ENCODE data around the gene PLCH2.

PLCH2 gene, protein sequence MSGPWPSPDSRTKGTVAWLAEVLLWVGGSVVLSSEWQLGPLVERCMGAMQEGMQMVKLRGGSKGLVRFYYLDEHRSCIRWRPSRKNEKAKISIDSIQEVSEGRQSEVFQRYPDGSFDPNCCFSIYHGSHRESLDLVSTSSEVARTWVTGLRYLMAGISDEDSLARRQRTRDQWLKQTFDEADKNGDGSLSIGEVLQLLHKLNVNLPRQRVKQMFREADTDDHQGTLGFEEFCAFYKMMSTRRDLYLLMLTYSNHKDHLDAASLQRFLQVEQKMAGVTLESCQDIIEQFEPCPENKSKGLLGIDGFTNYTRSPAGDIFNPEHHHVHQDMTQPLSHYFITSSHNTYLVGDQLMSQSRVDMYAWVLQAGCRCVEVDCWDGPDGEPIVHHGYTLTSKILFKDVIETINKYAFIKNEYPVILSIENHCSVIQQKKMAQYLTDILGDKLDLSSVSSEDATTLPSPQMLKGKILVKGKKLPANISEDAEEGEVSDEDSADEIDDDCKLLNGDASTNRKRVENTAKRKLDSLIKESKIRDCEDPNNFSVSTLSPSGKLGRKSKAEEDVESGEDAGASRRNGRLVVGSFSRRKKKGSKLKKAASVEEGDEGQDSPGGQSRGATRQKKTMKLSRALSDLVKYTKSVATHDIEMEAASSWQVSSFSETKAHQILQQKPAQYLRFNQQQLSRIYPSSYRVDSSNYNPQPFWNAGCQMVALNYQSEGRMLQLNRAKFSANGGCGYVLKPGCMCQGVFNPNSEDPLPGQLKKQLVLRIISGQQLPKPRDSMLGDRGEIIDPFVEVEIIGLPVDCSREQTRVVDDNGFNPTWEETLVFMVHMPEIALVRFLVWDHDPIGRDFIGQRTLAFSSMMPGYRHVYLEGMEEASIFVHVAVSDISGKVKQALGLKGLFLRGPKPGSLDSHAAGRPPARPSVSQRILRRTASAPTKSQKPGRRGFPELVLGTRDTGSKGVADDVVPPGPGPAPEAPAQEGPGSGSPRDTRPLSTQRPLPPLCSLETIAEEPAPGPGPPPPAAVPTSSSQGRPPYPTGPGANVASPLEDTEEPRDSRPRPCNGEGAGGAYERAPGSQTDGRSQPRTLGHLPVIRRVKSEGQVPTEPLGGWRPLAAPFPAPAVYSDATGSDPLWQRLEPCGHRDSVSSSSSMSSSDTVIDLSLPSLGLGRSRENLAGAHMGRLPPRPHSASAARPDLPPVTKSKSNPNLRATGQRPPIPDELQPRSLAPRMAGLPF (N-terminal part only)

DNA sequence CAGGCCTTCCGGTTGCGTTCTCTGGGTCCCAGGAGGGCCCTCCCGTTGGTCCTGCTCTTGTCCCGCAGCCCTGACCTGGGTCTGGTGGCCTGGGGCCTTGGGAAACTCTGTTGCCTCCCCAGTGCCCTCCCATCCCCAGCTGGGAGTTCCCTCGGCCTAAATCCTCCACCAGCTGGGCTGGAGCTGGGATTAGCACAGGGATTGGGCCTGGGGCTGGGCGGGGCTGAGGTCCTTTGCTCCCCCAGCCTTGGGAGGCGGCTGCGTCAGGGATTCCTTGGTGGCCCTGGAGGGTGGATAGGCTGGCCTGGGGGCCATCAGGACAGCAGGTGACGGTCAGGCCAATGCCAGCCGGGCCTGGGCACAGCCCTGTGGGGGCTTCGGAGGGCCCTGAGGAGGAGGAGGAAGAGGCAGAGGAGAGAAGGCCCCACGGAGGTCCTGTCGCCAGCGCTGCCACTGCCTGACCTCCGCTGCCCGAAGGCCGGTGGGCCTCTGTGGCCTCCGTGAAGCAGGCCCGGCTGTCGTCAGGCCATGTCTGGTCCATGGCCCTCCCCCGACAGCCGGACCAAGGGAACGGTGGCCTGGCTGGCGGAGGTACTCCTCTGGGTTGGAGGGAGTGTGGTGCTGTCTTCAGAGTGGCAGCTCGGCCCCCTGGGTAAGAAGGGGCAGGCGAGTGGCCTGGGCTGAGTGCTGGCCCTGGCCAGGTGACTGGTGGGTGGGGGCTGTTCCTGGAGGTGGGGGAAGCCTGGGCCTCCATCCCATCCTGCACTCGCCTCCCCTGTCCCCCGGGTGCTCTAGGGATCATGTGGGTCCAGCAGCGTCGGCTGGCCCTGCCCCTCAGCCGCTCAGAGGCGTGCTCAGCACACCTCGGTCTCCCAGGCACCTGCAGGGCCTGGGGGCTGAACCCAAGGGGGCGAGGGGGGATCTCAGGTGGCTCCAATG is at the start of gene PLCH2:
PLCH2 (plus strand) TSS at position 229 of the 939 bp plus-strand sequence; CDS start at position 529, 300 bp downstream.
- no peak for DNase-seq (ENCODE audit: low spot score)

DNA sequence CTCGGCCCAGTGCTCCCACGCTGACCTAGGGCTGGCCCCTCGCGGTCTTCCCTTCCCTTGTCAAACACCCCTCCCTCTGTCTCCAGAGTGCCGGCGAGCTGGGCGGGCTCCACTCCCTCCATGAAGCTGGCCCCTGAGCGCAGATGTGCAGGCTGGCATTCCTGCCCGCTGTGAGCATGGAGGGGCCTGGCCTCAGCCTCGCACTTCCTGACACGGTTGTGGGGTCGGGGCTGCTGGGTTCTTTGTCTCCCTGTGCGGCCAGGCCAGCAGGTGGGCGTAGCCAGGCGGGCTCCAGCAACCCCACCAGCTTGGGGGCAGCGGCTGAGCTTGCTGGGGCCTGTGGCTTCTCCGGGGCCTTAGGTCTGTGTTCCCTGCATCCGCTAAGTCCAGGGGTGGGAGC is 49.5 kb upstream of the PLCH2 start:
- DNase-seq (ENCODE audit: low spot score) = no peak

DNA sequence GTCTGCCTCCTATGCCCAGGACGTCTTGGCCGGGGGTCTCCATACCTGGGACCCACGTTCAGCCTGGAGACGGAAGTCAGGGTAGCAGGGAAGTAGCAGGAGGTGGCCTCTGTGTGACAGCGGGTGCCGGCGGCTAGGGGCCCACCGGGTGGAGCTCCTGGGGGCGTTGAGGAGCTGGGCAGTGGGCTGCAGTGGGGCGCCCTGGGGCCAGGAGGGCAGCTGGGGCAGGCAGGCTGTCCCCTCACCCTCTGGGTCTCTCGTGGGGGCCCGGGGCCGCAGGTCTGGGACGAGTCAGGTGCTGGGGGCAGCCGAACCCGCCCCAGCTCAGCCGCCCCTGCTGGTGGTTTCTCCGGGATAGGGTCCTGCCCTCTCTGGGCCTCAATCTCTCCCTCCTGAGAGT is 49.0 kb upstream of the PLCH2 start:
- no peak for DNase-seq (ENCODE audit: low spot score)

DNA sequence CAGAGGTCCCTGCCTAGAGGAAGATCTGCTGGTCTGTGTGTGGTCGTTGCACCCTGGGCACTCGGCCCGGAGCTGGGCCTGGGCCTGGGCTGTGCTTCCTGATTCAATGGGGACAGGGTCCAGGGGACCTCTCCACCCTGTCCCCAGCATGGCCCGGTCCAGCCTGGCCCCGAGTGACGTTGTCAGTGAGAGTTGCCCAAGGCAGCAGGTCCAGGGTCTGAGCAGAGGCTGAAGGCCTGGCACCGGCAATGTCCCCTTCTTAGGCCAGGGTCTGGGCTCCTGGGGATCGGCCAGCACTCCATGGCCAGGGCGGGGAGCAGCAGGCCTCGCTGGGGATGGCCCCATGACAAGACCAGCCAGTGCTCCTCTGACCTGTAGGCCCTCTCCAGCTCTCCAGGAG is 48.1 kb upstream of the PLCH2 start:
- DNase-seq (ENCODE audit: low spot score) = no peak

DNA sequence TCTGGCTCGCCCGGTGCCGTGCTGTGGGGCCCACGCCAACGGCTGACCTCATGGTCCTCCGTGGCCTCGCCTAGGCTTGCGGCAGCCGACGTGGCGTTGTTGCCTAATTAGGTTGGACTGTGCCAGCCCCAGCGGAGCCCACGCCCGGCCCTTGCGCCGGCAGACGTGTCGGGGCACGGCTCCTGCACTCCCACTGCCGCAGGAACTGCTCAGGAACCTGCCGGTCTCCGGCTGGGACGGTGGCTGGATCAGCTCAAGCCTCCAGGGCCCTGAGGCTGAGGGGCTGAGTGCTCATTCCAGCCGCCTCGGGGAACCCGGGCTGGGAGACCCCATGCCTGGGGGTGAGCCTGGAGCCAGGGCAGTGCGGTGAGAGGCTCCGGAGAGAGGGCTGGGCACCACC is 47.6 kb upstream of the PLCH2 start:
- no peak for DNase-seq (ENCODE audit: low spot score)

DNA sequence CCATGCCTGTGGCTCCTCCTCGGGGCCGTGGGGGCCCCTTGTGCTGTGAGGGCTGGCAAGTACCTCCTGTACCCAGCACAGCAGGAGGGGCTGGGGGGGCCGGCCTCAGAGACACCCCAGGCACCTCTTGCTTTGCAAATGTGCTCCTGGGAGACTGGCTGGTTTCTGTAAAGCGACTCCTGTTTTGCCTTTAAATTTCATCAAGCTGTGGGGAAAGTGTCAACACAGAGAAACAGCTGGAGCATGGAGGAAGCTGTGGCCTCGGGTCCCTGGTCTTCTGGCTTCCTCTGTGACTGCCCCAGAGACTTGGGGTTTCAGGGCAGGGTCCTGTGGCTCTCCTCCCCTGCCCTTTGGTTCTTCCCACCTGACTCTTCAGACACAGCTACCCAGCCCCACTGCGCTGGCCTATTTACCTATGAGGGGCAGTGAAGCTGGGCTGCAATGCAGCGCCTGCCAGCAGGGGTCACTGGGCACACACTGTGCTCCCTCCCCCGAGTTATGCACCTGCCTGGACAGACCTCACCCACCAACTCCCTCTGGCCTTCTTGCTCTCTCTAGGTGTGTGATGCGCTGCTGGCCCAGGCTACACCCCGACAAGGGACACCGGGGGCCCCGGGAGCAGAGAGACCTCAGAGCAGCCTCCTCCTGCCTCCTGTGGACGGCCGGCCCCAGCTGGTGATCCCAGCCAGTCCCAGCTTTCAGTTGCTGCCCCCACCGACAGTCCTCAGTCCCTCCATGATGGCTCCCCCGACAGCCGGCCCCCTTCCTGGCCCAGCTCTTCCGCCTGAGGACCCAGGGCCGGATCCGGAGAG is 46.1 kb upstream of the PLCH2 start:
- DNase-seq (ENCODE audit: low spot score) = no peak

DNA sequence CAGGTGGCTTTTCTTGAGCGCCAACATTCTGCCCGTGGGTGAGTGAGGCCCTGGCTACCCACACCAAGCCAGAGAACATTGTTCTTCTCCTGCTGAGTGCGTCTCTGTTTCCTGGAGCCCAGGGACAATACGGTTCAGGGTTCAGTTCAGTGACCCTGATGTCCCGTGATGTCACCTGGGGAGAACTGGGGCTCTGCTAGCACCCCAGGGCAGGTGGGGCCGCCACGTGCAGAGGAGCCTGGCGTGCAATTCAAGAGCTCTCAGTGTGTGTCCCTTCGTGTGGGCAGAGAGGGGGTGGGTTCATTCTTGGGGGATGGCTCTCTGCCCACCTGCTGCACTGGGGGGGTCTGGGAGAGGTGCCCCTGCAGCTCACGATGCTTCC is 45.5 kb upstream of the PLCH2 start:
- DNase-seq (ENCODE audit: low spot score) = no peak

DNA sequence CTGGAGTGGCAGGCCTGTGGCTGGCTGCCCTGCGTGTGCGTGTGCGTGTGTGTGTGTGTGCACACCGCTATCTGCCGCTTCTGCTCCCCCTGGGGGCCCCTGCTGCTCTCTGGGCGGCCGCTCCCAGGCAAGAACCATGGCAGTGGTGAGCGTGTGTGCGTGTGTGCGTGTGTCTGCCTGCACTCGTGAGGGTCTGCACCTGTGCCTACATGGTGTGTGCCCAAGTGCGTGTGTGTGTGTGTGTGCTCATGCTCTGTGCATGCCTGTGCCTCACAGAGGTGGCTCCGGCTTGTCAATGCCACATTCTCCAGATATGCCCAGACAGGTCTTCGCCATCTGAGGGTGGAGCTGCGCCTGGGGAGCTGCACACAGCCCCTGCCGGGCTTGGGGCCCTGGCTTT is 45.0 kb upstream of the PLCH2 start:
- DNase-seq (ENCODE audit: low spot score) = no peak

DNA sequence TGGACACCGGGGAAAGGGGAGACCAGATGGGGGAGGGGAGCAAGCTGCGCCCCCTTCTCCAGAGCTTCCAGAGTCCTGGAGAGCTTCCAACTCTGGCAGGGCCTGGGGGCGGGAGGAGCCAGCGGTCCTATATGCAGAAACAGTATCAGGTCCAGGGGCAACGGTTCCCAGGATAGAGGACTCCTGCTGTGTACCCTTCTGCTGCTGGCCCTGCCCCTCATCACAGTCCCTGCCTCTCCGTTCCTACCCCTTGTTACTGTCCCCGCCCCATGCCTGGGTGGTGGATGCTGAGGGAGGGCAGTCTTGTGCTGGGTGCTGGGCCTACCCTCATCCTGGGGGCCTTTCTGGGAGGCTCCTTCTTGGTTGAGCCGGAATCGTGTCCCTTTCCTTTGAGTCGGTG is 44.6 kb upstream of the PLCH2 start:
- no peak for DNase-seq (ENCODE audit: low spot score)

DNA sequence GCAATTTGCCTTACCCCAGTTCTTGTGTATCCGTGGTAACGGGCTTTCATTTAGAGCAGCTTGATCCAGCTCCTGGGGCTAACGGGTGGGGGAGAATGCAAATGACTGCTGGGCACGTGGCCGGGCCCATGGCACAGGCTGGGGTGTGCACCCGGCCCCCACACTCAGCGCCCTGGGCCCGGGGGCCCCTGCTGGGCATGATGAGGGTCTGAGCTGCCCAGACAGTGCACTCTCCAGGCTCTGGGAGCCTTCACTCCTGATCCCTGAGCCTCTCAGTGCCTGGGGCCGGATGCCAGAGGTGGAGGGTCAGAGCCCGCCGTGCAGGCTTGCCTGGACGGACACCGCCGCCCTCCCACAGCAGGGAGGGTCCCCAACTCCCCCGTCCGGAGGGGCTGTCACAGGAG is 43.6 kb upstream of the PLCH2 start:
- no peak for DNase-seq (ENCODE audit: low spot score)

- DNase-seq (ENCODE audit: low spot score) = no peak
These were observed 42.9 kb upstream of the PLCH2 start for GRCh38 chr1:2433196-2433595.

DNA sequence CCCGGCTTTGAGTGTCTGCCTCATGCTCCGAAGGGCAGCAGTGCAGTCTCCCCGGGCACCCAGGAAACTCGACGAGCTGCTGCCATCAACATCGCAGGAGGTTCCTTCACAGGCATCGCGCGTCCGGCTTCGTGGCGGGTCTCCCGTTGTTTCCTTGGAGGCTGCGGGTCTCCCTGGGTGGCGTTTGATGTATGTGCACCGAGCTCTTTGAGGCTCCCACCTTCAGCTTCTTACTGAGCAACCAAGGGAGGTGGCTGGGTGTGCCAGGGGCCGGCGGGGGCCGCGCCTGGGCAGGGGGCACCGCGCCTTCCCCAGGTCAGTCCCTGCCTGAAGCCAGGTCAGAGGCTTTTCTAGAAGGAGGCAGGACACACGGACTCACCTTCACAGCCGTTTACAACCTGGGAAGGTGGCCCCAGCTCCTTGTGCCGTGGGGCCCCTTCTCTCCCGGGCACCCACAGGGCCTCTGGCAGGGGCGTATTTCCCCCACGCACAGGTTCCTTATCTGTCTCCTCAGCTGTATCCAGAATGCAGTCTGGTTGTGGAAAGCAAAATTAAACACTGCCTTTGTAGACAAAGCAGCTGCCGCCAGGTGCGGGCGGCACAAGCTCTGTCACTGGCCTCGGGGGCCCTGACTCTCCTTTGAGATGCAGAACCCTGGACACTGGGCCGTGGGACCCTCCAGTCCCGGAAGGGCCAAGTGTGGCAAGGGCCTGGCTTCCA is 42.0 kb upstream of the PLCH2 start:
- no peak for DNase-seq (ENCODE audit: low spot score)

GRCh38 chr1:2435091-2435490 is 41.0 kb upstream of the PLCH2 start:
- DNase-seq (ENCODE audit: low spot score) = no peak

GRCh38 chr1:2435746-2436355 is 40.2 kb upstream of the PLCH2 start:
- no peak for DNase-seq (ENCODE audit: low spot score)

DNA sequence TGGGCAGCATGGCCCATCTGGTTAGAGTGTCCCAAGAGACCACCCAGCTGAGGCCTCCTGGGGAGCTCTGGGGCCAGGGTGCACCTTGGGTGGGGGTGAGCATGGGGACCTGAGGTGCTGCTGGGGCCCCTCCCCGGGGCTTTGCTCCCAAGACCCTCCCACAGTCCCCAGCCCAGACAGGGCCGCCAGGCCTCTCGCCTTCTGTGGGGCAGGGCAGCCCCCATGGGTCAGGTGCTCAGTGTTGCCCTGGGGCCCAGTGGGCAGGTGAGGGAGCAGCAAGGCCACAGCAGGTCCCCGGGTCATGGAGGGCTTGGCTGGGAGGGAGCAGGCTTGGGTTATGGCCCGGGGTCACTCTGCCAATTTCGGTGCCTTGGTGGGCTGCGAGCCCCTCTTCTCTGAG is 39.2 kb upstream of the PLCH2 start:
- DNase-seq (ENCODE audit: low spot score) = no peak

- DNase-seq (ENCODE audit: low spot score) = no peak
These were observed 38.5 kb upstream of the PLCH2 start for GRCh38 chr1:2437617-2438016.

GRCh38 chr1:2438038-2438437 is 38.1 kb upstream of the PLCH2 start:
- DNase-seq (ENCODE audit: low spot score) = no peak

GRCh38 chr1:2438641-2439040 is 37.4 kb upstream of the PLCH2 start:
- DNase-seq (ENCODE audit: low spot score) = no peak

GRCh38 chr1:2439369-2439768 is 36.7 kb upstream of the PLCH2 start:
- DNase-seq (ENCODE audit: low spot score) = no peak
